Regular cardiac myocyte (primary cell): ENCODE measurements around the gene LYSMD1. TPM values are rescaled to one million over a fixed set of nuclear protein-coding genes. Genes with fewer than 3 reads are reported as not detected.

Experiments used
- total RNA-seq: library from RNA; depleted of rRNA; stranded (reverse); fragments of >200 nt; gene quantifications from 2 replicates; pipeline ENCODE4 v1.2.3, GENCODE V29; 2014

The LYSMD1 gene
- 3.9 and 6.7 TPM in 2 replicates for total RNA-seq

DNA sequence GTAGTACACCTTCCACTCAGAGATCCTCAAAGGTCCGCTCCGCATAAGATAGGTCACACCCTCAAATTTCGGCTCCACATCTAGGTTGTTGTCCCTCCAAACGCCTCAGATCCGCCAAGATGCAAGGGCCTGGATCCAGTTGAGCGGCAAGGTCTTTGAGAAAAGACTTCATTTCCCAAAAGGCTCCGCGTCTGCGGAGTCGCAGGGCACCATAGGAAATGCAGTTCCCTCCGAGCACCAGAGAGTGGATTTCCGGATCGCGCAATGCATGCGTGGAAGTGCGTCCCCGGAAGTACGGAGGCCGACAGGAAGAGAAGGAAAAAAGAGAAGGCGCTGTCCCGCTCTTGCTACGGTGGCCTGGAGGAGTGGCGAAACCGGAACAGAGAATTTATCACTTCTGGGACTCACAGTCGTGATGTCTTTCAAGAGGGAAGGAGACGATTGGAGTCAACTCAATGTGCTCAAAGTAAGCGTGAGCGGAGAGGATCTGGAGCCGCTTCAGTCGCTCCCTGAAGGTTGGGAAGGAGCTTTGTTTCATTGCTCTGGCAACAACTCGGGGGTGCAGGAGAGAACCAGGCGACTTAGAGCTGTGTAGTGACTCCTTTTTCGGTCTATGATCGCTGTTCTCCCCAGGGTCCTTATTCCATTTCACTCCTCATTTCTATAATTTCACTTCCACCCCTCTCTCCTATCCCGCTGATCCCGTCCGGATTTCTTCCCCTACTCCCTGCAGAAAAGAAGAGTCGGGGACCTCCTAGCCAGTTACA is at the start of gene LYSMD1, which contains the start of gene SCNM1:
Gene LYSMD1, minus strand, starts transcription at position 165 of the 767 bp plus-strand sequence. CDS start 644 bp downstream, outside the sequence.
Gene SCNM1, plus strand, starts transcription at position 407 of the 767 bp plus-strand sequence. Its CDS starts 9 bp downstream, at position 416.

GRCh38 chr1:151198254-151199127 is 32.8 kb upstream of the LYSMD1 start, which contains the start of gene PIP5K1A:
PIP5K1A (plus strand) TSS chr1:151198552; CDS start chr1:151198997, 445 bp downstream.

DNA sequence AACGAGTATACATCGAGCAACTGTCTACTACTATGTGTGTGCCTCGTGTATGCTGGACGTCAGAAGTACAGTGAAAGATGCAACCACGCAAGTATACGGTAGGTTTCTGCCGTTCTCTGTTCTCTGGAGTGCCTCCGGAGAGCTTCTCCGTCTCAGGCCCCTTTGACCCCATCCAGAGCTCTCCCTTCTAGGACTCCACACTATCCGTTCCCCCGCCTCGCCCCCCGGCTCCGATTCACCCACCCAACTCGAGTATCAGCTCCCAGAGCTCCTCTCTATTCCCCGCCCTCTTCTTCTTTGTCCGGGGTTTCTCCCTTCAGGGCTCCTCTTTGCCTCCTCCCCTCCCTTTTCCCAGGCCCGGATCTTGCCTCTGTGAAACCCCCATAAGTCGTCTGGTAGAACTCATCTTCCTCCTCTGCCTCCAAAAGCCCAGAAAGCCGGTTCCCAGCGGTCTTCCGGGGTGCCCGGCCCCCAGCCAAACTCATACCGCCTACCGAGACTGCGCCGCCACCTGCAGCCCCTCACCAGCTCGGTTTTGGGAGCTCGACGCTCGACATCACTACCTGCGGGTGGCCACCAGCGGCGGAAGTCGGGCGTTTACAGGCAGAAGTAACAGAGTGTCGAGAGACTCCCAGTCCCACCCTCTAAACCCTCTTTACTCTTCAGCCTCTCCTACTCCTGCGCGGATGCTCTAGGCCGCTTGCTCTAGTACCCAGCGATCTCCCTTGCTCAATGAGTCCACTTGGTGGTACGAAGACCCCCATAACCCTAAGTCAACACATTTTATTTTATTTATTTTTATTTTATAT is 24.1 kb upstream of the LYSMD1 start, which contains the start of gene VPS72:
Gene VPS72, minus strand, starts transcription at position 561 of the 809 bp plus-strand sequence. Its CDS starts 76 bp downstream, at position 485.

DNA sequence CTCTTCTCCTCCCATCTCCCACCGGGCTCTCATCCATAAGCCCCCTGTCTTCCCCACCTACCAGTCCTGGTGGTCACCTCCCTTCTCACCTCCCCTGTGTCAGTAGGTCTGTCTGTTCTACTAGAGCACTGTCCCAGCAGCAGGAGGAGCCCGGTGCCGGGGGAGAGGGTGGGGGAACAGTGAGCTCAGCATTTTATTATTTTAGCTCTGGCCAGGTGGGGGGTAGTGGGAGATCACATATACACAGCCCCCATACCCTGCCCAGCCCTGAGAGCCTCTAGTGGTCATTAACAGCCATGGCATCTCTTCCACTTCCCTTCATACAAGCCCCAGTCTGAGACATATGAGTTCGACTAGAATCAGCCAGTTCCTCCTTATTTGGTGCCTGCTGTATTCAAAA is 10.2 kb upstream of the LYSMD1 start, which contains the start of gene TMOD4:
Gene TMOD4, minus strand, starts transcription at position 119 of the 400 bp plus-strand sequence. CDS start 1,106 bp downstream, outside the sequence.

GRCh38 chr1:151156515-151156819 is 9.2 kb downstream of the LYSMD1 start, which contains the start of gene TNFAIP8L2:
TNFAIP8L2 (plus strand) TSS chr1:151156649; CDS start chr1:151158698, 2,049 bp downstream.

DNA sequence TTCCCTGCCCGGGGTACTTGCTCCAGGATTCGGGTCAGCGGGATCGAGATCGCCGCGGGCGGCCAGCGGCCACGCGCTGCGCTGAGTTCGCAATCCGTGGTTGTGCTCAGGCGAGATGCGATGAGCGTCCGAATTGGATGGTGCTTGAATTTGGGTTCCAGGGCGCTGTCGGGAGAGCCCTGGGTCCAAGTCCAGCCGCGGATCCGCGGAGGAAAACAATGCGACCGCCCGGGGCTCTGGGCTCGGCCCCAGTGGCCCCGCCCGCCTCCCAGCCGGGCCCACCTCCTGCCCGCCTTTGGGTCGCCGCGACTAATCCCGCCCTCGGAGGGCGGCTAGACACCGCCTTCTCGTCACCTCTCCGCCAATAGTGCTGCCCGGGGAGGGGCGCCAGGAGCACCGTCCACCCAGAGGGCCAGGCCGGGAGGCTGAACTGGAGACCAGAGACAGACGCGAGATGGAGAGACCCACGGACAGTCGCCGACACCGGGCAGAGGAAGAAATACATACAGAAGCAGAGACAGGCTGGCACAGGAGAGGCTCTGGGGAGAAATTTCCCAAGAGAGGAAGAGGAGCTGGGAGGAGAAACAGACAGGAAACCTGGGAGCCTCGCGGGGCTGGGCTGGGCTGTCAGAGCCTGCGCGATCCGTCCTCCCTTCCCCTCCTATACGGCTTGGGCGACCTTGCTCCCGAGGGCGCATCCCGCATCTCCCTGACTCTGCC is 19.1 kb downstream of the LYSMD1 start, which contains the start of gene SEMA6C:
Gene SEMA6C, minus strand, starts transcription at position 220 of the 720 bp plus-strand sequence. CDS start 4,010 bp downstream, outside the sequence.

Other genes starting within 250 kb of the LYSMD1 start
- gene SETDB1, start 239.5 kb downstream of the LYSMD1 start, total RNA-seq, result 21.9 and 26.8 TPM in 2 replicates
- gene CERS2, start 191.1 kb downstream of the LYSMD1 start, total RNA-seq, result 108 and 150 TPM in 2 replicates
- not detected in 2 replicates for gene ANXA9, start 183.6 kb downstream of the LYSMD1 start, total RNA-seq
- gene MINDY1, start 159.0 kb downstream of the LYSMD1 start, total RNA-seq, result 6.5 and 8.5 TPM in 2 replicates
- 5.9 and 10.7 TPM in 2 replicates for gene PRUNE1, start 157.5 kb downstream of the LYSMD1 start, total RNA-seq
- 0.28 and 0.38 TPM in 2 replicates for gene BNIPL, start 129.3 kb downstream of the LYSMD1 start, total RNA-seq
- 1.5 and 1.7 TPM in 2 replicates for gene C1orf56, start 118.2 kb downstream of the LYSMD1 start, total RNA-seq
- 46.2 and 69.2 TPM in 2 replicates for gene CDC42SE1, start 106.3 kb downstream of the LYSMD1 start, total RNA-seq
- 5.9 and 6.3 TPM in 2 replicates for gene MLLT11, start 105.5 kb downstream of the LYSMD1 start, total RNA-seq
- 21.3 and 21.7 TPM in 2 replicates for gene GABPB2, start 95.1 kb downstream of the LYSMD1 start, total RNA-seq
- gene SEMA6C, start 19.3 kb downstream of the LYSMD1 start, total RNA-seq, result 1.1 and 1.3 TPM in 2 replicates
- not detected in 2 replicates for gene TNFAIP8L2, start 9.3 kb downstream of the LYSMD1 start, total RNA-seq
- gene SCNM1, start 242 bp upstream of the LYSMD1 start, total RNA-seq, result 20.1 and 25.7 TPM in 2 replicates
- 0.19 TPM in 1 of 2 replicates, not detected in the other for gene TMOD4, start 10.1 kb upstream of the LYSMD1 start, total RNA-seq
- gene VPS72, start 24.3 kb upstream of the LYSMD1 start, total RNA-seq, result 37.2 and 53.1 TPM in 2 replicates
- 54.7 and 58.3 TPM in 2 replicates for gene PIP5K1A, start 32.6 kb upstream of the LYSMD1 start, total RNA-seq
- 194 and 281 TPM in 2 replicates for gene PSMD4, start 88.8 kb upstream of the LYSMD1 start, total RNA-seq
- gene ZNF687, start 116.4 kb upstream of the LYSMD1 start, total RNA-seq, result 7.1 and 7.6 TPM in 2 replicates
- 42.0 and 95.1 TPM in 2 replicates for gene PI4KB, start 161.5 kb upstream of the LYSMD1 start, total RNA-seq
- 33.9 and 47.4 TPM in 2 replicates for gene RFX5, start 181.3 kb upstream of the LYSMD1 start, total RNA-seq
- 18.8 and 19.7 TPM in 2 replicates for gene SELENBP1, start 206.8 kb upstream of the LYSMD1 start, total RNA-seq
- 311 and 442 TPM in 2 replicates for gene PSMB4, start 233.7 kb upstream of the LYSMD1 start, total RNA-seq